ENCODE data around the gene LMNB1.
"Not testable (repeated sequence)": the region's sequence is repeated elsewhere in the genome, so short reads cannot be mapped to it uniquely, and the experiment has no call there.

Gene LMNB1

DNA sequence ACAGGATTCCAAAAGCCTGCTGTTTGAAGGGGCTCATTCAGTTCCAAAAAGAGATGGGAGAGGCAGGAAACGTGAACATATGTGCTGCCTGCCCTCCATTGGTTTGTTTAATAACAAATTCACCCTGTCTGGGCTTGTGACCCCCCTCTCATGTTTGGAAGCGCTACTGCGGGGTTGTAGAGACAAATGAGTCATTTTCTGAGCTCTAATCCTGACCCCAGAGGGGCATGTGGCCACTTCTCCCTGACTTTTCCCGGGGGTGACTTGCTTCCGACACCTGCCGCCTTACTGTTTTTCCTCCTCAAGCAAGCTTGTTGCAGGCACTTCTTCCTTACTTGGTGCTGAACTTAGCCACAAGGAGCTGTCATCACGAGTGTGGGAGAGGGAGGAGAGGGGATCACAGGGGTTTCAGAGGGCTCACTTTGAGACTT is 75.9 kb downstream of the LMNB1 start:
- DNase-seq (ENCODE audit: insufficient read length, low spot score), result no peak
- FAIRE-seq, result no peak

DNA sequence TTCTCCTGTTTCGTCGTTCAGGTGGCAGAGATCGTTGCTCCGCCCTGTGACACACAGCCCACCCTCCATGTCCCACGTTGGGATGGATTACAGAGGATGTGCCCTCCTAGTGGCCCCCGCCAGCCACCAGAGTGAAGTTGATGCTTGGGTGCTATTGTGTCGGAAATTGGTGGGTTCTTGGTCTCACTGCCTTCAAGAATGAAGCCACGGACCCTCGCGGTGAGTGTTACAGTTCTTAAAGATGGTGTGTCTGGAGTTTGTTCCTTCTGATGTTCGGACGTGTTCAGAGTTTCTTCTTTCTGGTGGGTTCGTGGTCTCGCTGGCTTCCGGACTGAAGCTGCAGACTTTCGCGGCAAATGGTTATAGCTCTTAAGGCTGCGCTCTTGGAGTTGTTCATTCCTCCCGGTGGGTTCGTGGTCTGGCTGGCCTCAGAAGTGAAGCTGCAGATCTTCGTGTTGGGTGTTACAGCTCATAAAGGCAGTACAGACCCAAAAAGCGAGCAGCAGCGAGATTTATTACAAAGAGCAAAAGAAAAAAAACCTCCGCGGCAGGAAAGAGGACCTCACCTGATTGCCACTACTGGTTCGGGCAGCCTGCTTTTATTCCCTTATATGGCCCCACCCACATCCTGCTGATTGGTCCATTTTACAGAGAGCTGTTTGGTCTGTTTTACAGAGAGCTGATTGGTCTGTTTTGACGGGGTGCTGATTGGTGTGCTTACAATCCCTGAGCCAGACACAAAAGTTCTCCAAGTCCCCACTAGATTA is 76.8 kb downstream of the LMNB1 start:
- DNase-seq (ENCODE audit: insufficient read length, low spot score); FAIRE-seq: not testable (repeated sequence)

DNA sequence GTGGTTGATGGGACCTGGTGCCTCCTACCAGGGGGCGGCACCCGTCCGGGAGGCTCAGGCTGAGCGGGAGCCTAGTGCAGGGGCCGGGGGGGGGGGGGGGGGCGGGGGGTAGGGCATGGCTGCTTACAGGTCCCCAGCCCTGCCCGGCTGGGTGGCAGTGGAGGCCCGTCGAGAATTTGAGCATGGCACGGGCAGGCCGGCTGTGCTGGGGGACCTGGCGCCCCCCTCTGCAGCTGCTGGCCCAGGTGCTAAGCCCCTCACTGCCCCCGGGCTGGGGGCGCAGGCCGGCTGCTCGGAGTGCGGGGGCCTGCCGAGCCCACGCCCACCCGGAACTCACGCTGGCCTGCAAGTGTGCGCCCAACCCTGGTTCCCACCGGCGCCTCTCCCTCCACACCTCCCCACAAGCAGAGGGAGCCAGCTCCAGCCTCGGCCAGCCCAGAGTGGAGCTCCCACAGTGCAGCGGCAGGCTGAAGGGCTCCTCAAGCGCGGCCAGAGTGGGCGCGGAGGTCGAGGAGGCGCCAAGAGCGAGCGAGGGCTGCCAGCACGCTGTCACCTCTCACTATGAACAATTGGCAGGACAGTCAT is 77.7 kb downstream of the LMNB1 start:
- DNase-seq (ENCODE audit: insufficient read length, low spot score) (no peak), FAIRE-seq (no peak)

DNA sequence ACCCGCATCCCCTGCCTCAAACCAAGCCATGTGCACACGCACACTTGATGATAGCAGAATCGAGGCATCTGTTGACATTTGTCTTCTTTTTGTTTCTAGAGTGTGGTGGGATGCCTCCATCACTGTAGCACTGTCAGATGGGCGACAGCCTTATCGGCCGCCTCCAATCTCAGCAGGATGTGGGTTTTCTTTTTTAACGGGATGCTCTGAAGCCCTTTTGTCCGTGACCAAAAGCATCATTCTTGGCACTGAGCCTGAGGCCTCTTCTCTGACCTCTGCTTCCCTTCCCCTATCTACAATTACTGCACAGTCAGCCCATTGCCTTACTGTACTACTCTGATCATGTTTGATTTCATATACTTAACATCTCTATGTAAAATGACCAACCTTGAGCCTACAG is 78.3 kb downstream of the LMNB1 start:
- no peak for DNase-seq (ENCODE audit: insufficient read length, low spot score)
- no peak for FAIRE-seq

DNA sequence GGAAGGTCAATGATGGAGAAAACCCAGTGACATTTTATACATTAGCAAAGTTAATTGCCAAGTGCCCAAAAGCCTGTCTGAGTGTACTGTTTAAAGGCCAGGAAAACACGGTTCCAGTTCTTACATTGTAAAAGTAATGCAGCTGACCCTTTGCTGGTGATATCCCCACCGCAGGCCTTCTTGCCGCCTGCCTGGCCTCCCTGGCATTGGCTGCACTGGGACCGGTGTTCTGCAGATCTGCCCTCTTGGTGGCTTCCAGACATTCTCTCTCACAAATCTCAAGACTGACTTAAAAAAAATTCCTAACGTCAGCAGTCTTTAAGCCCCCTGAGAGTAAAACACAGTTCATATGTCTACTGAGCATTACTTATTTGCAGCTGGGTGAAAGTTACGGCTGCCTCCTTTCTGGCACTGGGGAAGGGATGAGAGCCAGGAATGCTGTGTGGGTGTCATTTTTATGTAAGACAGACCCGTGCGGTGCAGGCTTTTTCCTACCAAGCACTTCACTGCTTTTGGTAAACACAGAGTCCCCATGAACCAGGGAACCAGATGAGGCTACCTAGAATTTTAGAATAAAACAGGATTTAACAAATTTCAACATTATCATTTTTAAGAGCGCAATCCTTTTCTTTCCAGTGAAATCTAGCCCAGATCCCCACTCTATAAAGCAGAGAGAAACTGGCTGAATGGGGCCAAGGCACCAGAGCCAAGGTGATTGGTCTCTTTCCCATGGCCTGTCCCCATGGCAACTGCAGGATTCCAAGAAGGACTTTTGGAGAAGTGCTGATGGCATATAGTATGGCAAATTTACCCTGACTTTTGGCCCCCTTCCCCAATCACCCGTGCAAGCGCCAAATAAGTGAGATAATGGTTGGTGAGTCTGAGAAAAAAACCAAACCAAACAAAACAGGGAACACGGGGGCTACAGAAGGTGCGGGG is 80.8 kb downstream of the LMNB1 start:
- no peak for DNase-seq (ENCODE audit: insufficient read length, low spot score)
- no peak for FAIRE-seq

DNA sequence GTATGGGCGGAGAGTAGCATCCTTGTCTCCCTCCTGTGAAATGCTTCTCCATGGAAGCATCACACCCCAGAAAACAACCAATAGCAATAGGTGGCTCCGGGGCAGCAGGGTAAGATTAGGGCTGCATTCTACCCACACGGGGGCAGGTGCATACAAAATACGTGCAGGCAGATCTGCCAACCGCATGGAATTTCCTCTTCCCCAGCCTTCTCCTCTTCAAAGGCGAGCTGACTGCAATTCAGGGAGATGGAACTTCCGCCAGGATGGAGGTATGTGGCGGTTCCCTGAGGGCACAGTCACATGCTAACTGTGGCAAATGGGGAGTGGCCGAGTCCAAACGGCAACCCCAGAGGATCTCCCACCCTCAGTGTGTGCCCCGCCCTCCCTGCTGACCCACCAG is 81.5 kb downstream of the LMNB1 start:
- no peak for FAIRE-seq
- no peak for DNase-seq (ENCODE audit: insufficient read length, low spot score)

DNA sequence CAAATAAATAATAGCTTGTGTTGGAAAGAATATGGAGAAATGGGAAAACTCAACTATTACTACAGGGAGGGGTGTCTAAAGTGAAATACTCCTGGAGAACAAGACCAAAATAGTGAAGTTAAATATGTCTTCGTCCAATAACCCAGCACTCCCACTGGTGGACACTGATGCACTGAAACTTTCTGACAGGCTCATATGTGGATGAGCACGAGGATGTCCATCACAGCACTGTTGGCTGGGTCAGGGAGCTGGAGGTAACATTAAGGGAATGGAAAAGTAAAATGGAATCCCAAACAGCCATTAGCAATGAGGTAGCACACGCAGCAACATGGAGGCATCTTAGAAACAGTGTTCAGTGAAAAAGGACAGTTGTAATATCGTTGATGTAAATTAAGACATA is 86.5 kb downstream of the LMNB1 start:
- DNase-seq (ENCODE audit: insufficient read length, low spot score) (no peak), FAIRE-seq (no peak)

DNA sequence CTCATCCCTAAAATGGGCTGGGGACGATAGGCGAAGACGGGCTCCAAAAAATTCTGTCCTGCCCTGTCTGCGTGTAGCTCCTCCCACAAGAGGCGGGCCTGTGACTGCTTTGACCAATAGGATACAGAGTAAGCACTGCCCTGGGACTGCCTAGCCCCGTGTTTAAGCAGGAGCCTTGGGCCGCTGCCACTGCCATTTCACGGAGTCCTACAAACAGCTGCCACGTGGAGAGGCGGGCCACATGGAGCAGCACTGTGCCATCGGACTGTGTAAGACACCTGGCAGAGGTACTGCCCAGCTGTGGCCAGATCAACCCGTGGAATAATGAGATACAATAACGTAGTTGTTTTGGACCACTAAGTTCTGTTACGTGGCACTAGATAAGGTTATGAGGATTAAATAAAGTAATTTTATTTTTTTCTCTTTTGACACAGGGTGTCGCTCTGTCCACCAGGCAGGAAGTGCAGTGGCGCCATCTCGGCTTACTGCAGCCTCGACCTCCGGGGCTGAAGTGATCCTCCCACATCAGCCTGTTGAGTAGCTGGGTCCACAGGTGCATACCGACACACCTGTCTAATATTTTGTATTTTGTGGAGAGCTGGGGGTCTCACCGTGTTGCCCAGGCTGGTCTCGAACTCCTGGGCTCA is 87.2 kb downstream of the LMNB1 start:
- FAIRE-seq (no peak), DNase-seq (ENCODE audit: insufficient read length, low spot score) (no peak)

DNA sequence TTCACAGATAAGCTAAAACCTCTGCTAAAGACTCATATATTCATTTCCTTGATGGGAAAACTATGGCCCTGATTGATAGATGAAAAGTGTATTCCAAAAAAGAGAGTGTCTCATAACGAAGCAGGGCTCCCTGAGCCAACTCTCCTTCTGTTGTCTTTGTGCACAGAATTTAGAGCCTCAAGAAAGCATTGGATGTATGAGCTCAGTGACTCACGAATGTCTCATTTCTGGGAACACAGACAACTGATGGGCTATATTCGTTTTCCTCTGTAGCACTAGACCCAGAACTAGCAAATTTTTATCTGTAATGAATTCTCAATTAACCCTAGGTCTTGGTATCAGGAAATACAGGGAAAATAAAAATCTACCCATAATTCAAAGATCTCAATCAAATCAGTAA is 88.4 kb downstream of the LMNB1 start:
- no peak for FAIRE-seq
- DNase-seq (ENCODE audit: insufficient read length, low spot score), result no peak

DNA sequence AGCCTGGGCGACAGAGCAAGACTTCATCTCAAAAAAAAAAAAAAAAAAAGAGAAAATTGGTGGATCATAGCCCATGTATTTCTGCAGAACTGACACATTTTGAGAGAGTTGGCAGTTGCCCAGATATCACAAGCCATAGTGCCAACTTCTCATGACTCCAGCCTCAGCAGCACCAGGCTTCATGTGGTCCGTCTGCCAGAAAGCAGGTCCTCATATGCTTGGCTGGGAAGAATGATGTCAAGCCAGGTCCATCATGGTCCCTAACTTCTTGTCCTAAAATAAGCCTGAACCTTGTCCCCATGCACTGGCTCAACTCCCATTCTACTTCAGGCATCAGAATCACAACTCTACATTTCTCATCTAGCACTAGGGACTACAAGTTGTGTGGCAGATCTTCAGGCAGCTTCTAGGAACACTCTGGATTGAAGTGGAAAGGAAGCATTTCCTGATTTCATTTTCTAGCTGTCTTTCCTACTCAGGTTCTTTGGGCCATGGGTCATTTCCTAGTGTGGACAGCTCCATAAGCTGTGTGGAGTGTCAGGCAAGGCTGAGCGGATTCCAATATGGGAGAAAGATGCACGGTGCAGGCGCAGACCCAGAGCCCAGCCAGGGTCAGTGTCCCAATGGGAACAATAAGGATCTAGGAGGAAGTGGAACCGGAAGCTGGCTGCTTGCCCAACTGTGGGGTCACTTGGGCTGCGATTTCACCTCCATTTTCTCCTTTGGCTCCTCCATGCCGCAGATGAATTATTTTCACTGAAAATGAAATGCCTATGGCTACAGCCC is 90.1 kb downstream of the LMNB1 start:
- FAIRE-seq (no peak), DNase-seq (ENCODE audit: insufficient read length, low spot score) (no peak)

DNA sequence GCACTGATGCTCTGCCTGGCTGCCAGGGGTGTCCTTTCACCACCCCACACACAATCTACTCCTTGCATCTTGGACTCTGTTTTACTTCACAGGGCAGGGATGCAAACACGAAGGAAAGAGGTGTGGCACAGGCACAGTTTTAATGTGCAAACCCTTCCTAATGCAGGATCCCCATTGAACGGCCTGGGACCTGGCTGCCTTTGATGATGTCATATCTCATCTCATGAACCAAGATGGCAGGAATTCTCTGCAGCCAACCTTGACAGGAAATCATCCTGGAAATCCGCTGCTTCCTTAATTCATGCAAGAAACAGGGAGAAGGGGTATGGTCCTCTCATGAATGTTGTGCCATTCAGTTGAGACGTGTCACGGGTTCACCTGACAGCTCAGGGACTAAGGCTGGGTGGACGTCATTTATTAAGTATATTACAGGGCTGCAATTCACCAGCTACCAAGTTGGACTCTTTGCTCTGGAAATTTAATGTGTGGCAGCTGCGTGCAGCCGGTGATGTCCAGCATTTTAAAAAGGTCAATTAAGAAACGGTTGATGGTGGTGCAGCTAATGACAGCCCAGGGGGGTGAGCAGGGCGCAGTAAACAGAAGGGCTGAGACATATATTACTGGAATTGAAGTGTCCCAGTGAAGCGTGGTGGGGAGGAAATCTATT is 91.5 kb downstream of the LMNB1 start:
- DNase-seq (ENCODE audit: insufficient read length, low spot score) (no peak), FAIRE-seq (no peak)

DNA sequence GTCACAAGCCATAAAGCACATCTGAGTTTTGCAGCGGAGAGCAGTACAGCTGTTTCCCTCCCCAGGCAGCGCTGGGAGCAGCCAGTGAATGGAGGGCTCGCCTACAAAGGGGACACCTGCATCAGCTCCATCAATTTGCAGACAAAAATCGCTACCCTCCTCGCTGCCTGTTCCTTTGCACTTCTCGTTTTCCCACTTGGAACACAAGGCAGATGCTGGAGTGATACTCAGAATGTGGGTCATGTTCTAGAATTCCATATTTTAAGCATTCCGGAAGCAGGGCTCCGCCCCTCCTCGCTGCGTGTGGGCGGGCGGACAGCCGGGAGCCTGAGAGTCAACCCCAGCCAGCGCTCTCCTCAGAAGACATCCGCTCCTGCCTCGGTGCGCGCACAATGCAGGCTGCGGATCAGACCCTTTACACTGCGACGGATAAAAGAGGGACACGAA is 92.1 kb downstream of the LMNB1 start:
- DNase-seq (ENCODE audit: insufficient read length, low spot score) (no peak), FAIRE-seq (no peak)

DNA sequence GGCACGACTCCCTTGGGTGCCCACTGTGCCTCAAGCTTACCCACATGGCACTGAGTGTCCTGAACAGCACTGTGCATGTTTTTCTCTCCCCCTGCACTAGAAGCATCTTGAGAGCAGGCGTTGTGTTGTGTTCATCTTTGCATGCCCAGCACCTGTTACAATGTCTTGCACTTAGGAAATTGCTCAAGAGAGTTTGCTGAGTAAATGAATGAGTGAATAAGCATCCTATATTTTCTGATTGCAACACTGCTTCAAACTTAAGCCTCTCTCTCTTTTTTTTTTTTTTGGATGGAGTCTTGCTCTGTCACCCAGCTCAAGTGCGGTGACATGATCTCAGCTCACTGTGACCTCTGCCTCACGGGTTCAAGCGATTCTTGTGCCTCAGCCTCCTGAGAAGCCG is 94.5 kb downstream of the LMNB1 start:
- DNase-seq (ENCODE audit: insufficient read length, low spot score), result no peak

DNA sequence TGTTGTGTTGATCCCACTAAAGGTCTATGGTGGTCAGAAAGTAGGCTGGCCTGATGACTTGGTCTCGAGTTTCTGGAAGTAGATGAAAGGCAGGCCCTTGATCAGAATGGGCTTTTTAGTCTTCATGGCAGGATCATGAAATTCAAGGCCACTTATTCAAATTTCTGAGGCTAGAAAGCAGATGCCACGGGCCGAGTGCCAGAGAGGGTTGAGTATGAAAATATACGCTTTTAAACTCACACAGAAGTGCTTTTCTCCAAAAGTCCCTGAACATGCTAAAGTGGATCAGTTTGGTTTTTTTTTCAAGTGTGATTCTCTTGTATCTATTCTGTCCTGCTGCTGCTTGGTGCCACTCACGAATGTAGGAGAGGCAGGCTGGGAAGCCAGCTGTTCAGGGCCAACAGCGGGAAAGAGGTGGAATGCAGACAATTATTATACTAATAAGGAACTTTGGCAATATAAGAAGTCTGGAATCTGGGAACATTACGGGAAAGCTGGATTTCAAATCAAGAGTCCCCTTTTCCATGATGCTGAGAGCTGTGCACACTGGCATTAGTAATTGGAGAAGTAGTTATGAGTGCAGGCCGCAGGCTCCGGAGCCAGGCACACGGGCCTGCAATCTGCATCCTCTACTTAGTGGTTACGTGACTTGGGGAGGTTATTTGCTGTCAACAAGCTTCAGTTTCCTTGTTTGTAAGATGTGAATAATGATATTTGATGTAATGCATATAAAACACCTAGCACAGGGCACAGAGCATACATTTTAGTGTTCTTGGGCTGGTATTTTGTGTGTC is 95.8 kb downstream of the LMNB1 start:
- no peak for FAIRE-seq
- no peak for DNase-seq (ENCODE audit: insufficient read length, low spot score)

More for the DNA sequence above, 94.5 kb downstream of the LMNB1 start:
- no peak for FAIRE-seq

DNA sequence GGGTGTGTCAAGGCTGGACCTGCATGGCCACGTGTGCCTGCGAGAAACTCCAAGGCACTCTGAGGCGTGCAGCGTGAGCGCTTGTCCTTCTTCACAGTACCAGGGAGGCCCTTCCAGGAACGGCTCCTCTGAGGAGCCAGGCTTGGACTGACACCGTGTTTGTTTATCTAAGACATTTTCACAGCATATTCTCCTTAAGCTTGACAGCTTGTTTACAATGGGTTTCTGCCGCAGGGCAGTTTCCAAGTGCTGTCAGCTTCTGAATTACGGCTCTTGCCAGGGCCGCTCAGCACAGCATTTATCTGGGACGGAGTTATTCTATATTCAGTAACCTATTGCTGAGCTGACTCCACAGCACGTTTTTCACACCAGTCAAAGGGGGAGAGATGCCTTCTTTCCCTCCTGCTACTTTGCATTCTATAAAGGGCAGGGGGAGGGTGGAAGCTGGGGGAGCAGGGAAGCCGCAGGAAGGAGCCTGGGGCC is 98.4 kb downstream of the LMNB1 start:
- FAIRE-seq (no peak), DNase-seq (ENCODE audit: insufficient read length, low spot score) (no peak)

DNA sequence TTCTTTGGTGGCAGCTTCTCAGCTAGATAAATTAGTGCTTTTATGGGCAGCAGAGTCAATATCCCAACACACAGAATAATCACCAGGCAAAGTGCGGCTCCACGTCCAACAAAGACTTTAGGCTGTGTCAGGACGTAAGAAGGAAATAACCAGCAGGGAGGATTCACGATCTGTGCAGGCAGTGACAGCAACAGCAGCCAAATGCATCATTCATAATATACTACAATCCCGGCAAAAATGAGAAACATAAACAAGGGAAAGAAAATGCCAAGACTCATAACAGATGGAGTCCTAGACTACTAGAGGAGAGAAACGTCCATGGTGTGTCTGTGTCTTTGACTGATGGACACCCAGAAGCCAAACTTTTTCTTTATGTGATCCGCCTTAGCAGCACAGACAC is 100.7 kb downstream of the LMNB1 start:
- FAIRE-seq, result no peak
- DNase-seq (ENCODE audit: insufficient read length, low spot score), result no peak

DNA sequence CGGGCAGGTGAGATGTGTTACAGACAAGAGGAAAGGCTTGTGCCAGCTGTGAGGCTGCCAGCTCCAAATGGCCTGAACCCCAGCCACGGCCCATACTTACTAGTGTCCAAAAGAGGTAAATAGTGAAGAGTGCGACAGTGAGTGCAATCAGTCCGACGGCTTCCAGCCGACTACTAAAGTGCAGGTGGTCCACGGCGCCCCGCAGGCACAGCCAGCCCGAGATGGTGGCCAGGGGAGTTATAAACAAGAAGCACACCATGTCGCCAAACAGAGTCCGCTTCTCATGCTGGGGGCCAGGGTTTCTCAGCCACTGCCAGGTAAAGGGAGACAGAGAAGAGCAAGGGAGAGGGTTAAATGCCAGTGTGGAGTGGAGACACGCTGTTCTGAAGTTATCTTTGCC is 101.1 kb downstream of the LMNB1 start:
- FAIRE-seq, result no peak

DNA sequence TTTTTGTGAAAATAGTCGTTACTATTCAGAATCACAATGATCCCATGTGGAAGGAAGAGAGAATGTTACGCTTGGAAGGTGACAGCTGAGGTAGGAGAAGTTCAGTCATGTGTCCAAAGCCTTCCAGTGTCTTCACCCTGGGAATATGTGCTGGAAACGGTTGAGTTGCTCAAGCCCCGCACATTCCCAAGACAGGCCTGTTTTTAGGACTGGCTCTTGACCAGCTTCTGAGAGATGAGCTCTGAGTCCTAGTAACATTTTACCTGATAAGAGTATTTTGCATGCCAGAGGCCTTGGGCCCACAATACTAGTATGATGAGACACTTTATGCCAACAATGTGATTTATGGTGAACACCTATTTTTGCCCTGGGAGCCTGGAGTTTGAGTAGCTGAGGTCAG is 101.7 kb downstream of the LMNB1 start:
- FAIRE-seq, result no peak

More for the DNA sequence above, 101.1 kb downstream of the LMNB1 start:
- DNase-seq (ENCODE audit: insufficient read length, low spot score), result no peak

More for the DNA sequence above, 101.7 kb downstream of the LMNB1 start:
- no peak for DNase-seq (ENCODE audit: insufficient read length, low spot score)
